ENCODE results near the gene ILDR1.
A peak's percentile ranks its signal among the peaks of the same experiment; 100 is the strongest.

ILDR1 gene

GRCh38 chr3:122013448-122013925 lies 8.6 kb downstream of the ILDR1 start:
- DNase-seq: no peak

- DNase-seq: no peak
These were observed 9.2 kb downstream of the ILDR1 start for GRCh38 chr3:122012821-122013220.

DNA sequence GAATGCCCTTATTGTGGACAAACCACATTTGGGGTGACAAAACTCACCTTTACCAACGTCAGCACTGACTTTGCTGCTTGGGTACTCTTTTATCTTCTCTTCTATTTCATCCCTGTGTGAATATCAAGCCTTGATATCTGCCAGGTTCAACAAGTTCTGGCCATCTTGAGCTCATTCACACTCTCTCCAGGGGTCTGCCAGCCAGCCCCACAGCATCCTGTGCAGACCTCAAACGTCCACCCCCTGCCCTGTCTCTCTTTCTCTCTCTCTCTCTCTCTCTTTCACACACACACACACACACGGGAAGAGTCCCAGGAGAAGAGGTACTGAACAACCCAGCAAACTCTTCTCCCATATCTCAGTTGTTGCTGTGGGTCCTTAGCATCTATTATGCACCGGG lies 10.7 kb downstream of the ILDR1 start:
- DNase-seq: no peak

DNA sequence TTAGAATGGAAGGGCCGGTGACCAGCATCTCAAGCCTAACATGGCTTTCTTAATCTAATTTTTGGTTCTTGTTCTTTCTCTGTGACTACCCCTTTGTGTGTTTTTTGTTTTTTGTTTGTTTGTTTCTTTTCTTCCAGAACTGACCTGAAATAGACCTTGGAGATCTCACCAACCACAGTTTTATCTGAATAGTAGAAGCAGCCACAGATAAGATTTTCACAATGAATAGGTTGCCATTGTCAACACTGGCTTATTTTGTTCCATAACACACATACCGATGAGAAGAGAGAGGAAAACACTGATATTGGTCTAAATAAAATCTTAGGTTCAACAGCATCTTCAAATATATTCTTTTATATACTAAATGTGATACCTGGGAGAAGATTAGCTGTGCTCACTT lies 11.5 kb downstream of the ILDR1 start:
- no peak for DNase-seq

- DNase-seq: no peak
These were observed 13.9 kb downstream of the ILDR1 start for GRCh38 chr3:122008166-122008565.

DNA sequence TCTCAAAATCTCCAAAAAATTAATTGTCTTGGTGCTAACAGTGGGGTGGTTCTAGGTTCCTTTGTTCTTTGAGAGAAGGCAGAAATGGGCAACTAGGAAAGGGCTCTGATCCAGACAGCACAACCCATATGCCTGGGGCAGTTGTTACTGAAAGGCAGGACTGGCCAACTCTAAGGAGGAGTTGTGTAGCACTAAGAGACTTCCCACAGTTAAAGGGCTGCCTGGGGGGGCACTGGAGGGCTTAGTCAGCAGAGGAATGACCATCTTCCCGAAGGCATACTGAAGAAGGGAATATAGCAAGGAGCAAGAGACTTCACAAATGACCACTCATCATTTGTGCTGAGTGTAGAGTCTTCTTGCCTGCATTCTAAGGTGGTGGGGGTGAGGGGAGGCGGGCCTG lies 15.8 kb downstream of the ILDR1 start:
- no peak for DNase-seq

- no peak for DNase-seq
These were observed 17.0 kb downstream of the ILDR1 start for GRCh38 chr3:122004991-122005565.

DNA sequence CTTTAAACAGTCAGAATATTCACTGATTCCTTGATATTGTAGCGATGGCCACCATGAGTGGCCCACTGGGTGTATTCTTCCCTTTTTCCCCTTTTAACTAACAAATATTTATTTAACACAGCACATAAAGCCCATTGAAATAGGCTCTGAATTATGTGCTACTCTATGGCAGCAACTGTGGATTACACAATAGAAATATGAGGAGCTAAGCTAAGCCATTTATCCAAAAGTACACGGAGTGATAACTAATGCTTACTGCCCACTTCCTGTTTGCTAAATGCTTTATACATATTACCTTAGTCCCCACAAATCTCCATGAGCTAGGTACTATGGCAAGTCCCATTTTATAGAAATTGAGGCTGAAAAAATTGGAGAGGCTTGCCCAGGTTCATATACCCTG lies 17.9 kb downstream of the ILDR1 start:
- DNase-seq: peak; percentile 14

DNA sequence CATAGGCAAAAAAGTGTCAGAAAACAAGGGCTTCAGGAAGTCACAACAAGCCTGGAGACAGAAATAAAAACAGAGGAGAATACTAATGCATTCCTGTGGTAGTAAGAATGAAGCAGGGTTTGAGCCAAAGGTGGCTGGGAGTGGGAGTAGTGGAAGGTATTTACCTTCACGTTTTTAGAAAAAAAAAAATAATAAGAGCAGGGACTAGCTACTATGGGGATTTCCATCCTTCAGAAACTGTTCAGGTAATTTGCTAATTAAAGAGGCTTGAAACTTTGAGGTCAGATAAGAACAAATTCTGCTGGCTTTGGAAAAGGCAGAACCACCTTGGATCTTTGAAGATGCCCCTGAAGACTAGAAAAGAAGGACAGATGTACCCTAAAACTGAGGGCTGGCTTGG lies 18.4 kb downstream of the ILDR1 start:
- no peak for DNase-seq

DNA sequence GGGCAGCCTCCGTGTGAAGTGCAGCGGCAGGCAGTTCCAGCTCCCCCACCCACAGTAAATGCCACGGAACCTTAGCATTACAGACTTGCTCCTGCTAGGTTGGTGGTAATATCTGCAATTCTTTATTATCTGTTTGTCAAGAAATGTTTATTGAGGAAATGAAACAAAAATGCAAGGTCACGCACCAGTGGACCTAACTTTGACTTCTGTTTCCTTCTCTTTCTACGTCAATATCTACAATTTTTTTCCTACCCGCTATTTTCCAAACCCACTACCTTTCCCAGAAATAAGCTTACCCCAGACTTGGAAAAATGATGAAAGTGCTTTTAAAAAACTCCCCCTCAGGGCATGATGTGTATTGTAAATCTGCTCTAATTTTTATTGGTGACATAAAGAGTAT lies 18.9 kb downstream of the ILDR1 start:
- no peak for DNase-seq

DNA sequence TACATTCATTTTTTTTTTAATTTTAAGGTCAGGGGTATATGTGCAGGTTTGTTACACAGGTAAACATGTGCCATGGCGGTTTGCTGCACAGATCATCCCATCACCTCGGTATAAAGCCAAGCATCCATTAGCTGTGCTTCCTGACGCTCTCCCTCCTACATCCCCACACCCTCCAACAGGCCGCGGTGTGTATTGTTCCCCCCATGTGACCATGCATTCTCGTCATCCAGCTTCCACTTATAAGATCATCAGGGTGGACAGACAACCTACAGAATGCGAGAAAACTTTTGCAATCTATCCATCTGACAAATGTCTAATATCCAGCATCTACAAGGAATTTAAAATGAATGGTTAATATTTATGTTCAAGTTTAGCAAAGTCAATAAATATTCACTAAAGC lies 19.4 kb downstream of the ILDR1 start:
- DNase-seq: no peak

DNA sequence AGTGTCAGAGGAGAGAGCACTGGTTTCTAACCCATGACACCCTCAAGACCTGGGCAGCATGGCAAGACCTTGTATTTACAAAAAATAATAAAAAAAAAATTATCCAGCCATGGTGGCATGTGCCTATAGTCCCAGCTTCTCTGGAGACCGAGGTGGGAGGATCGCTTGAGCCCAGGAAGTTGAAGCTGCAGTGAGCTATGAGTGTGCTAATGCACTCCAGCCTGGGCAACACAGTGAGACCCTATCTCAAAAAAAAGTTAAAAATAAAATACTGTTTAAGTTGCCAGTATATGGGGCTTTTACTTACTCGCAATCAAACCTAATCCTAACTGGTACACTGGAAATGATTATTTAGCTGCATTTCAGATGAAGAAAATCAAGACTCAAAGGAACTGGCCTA lies 20.2 kb downstream of the ILDR1 start:
- no peak for DNase-seq

GRCh38 chr3:122000936-122001605 lies 21.0 kb downstream of the ILDR1 start:
- DNase-seq: no peak

DNA sequence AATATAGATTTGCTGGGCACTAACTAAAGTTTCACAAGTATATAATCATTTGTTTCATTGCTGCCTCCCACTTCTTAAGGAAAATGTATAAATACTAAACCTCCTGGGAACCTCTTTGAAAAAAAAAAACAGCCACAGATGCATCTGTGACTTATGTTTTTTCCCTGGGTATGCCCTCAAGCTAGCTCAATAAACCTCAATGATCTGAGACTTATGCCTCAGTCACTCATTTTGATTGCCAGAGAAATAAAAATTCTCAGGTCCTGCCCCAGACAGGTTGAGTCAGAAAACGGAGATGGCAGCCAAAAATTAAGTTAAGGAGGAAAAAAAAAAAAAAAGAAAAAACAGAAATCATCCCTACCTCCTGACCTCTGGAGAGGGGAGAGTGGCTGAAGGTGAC lies 22.1 kb downstream of the ILDR1 start:
- DNase-seq: no peak

- DNase-seq: no peak
These were observed 23.2 kb downstream of the ILDR1 start for GRCh38 chr3:121998611-121999473.

- DNase-seq: no peak
These were observed 23.9 kb downstream of the ILDR1 start for GRCh38 chr3:121998030-121998580.

- no peak for DNase-seq
These were observed 24.7 kb downstream of the ILDR1 start for GRCh38 chr3:121997372-121997771.

DNA sequence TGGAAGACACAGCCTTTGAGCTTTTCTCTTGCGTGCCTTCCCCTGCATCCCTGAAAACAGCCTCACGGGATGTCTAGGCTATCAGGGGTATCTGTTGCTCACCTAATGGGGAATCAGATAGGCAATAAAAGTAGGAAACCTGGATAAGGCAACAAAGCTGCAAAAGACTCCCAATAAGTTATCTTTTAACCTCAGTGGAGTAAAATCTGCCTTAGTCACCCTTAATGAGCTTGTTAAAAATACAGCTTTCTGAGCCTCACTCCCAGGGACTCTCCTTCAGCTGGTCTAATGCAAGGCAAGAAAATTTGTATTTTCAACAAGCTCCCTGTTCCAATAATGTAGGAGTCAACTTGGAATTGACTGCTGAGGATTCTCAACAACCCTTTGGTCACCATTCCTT lies 25.6 kb downstream of the ILDR1 start:
- no peak for DNase-seq

DNA sequence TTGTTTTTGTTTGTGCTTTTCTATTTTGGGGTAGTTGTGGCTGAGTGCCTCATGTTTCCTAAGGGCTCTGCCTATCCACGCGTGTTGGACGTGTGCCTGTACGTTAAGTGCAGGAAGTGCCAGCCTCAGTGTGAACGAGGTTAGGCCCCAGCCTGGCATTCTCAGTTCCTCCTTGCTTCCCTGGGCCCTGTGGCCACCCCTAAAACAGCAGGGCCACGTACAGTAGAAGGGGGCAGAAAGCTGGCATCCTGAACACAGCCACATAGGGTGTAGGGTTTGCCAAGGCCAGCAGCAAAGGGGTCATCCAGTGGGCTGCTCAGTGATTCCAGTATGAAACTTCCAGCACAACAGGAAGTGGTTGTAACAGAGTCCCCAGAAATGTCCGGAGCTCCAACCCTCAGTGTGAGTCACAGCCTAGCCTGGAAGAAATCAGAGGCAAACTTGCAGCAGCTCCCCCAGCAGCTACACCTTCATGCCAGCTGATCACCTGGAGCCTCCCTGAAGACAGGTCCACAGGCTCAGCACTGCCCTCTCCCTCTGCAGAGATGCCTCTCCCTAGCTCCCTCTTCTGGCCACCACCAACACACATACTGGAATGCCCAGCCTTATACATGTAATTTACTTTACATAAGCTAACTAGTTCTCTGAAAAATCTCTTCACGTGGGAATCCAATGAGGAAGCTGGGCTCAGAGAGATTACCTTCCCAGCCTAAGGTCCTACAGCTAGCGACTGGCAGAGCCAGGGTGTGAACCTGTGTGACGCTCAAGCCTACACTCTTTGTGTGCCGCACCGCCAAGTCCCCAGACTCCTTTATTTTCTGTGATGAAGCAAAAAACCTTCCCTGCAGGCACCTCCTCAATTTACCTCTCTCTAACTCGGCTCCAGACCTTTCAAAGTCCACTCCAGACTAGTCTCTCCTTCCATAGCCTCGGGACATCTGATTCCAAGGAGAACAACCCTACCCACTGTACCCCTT lies 26.6 kb downstream of the ILDR1 start:
- peak; percentile 56 for DNase-seq

DNA sequence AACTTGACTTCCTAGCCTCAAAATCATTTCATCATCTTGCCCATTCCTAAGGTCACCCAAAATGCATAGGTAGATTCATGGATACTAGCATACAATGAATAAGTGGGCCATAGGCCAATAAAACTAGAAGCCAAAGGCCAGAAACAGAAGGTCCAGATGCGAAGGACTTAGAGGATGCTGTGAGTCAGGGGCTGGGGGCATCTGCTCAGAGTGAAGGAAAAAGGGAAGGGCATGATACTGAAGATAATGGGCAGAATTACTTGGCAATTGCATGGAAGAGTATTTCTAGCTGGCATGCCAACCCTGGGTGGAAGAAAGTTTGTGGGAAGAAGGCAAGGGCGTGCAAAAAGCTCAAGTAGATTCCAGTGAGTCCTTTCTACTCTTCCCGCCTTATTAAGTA lies 27.5 kb downstream of the ILDR1 start:
- DNase-seq: no peak

DNA sequence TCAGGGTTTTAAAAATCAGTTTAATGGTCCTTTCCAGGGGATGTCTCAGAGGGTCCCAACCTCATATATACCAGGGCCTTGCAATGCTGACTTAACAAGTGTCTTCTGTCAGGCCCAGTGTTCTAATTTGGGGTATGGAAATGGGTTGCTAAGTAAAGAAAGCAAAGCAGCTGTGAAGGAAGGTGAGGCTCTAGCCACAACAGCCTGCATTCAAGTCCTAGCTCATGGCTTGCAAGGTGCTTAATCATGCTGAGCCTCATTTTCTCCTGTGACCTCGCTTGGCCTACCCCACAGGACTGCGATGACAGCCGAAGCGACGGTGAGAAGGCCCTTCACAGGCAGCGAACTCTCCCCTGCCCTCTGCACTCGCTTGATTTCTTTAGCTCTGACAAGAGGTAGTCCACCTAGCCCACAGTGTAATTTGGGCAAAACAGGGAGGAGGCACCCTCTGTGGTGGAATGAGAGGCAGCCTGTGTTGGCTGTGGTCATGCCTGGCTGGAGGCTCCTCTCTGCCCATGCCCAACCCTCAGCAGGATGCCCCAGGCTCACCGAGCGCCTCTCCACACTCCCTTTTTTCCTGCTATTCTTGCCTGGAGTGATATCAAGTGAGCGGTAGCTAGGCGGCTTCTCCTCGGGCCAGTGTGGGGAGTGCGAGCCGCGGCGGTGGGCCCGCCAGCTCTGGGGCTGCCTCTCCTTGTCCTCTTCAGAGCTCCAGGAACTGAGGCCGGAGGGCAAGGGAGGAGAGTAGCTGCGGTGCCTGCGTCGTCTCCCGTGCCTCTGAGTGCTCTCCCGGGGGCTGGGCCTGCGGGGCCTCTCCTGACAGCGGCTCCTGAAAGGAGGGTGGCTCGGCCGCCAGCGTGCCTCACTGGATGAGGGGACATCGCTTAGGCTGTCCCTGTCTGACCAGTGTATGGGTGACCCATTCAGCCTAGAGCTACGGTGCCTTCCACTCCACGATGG lies 29.2 kb downstream of the ILDR1 start:
- DNase-seq: no peak
